Measurements from ENCODE around the gene DCLRE1B. TPM values are rescaled to one million over a fixed set of nuclear protein-coding genes. Genes with fewer than 3 reads are reported as not detected.
"Not testable (repeated sequence)": the region's sequence is repeated elsewhere in the genome, so short reads cannot be mapped to it uniquely, and the experiment has no call there.

DCLRE1B gene
- total RNA-seq, 1 experiment from 2014 or later = 6.9 TPM

GRCh38 chr1:113946678-113947387, 41.7 kb downstream of the DCLRE1B start:
- no peaks in the 10 kb centered on the region for H3K9me3 Mint-ChIP-seq (ENCODE audit: unreplicated experiment)
- no peaks in the 10 kb centered on the region for H3K27me3 ChIP-seq (replicated peaks; ENCODE audit: control insufficient read depth, insufficient read depth, low read length)
- BruUV-seq (replicated peaks) = no TSS peak
- DNase-seq = no peak
- H3K27ac Mint-ChIP-seq (ENCODE audit: unreplicated experiment) = no peak overlapping the region
- H3K4me3 Mint-ChIP-seq (ENCODE audit: unreplicated experiment) = no peak overlapping the region
- no peak for TF ChIP-seq CTCF (IDR thresholded peaks at IDR 0.05; ENCODE audit: insufficient read depth in 1 of 2, low read depth in 1 of 2, low read length in 1 of 2, severe bottlenecking in 1 of 2, unreplicated experiment in 1 of 2)
- H3K4me1 Mint-ChIP-seq (ENCODE audit: low read depth, unreplicated experiment) = peaks cover 17% of the 10 kb centered on the region
- peaks cover 19% of the 10 kb centered on the region for H3K36me3 Mint-ChIP-seq (ENCODE audit: insufficient read depth, unreplicated experiment)
- ChIA-PET CTCF (no interaction called here), POLR2A (interaction anchor here (0.6 kb wide), 1 partner anchor 202 kb away, joined by 3 read pairs; no protein-coding TSS in a partner anchor)
- peaks cover 30% of the 10 kb centered on the region for H3K4me1 ChIP-seq
- no peaks in the 10 kb centered on the region for H3K36me3 ChIP-seq (ENCODE audit: control insufficient read depth, insufficient read depth, low read length)
- no peaks in the 10 kb centered on the region for H3K9me3 ChIP-seq
- H3K27me3 Mint-ChIP-seq (ENCODE audit: insufficient read depth, unreplicated experiment) = no peaks in the 10 kb centered on the region
- intact Hi-C loops (cut with micrococcal nuclease; ENCODE audit: unreplicated experiment) = no loop called here
- no peak overlapping the region for H3K4me3 ChIP-seq (ENCODE audit: low read depth, low read length)

GRCh38 chr1:113947388-113948107, 42.4 kb downstream of the DCLRE1B start:
- H3K36me3 ChIP-seq (ENCODE audit: control insufficient read depth, insufficient read depth, low read length) = no peaks in the 10 kb centered on the region
- TF ChIP-seq CTCF (IDR thresholded peaks at IDR 0.05; ENCODE audit: insufficient read depth in 1 of 2, low read depth in 1 of 2, low read length in 1 of 2, severe bottlenecking in 1 of 2, unreplicated experiment in 1 of 2) = no peak
- H3K4me3 ChIP-seq (ENCODE audit: low read depth, low read length) = no peak overlapping the region
- Mint-ChIP-seq H3K27ac (ENCODE audit: unreplicated experiment) (no peak overlapping the region), H3K4me3 (ENCODE audit: unreplicated experiment) (no peak overlapping the region), H3K9me3 (ENCODE audit: unreplicated experiment) (no peaks in the 10 kb centered on the region), H3K4me1 (ENCODE audit: low read depth, unreplicated experiment) (peaks cover 17% of the 10 kb centered on the region), H3K36me3 (ENCODE audit: insufficient read depth, unreplicated experiment) (peaks cover 19% of the 10 kb centered on the region), H3K27me3 (ENCODE audit: insufficient read depth, unreplicated experiment) (no peaks in the 10 kb centered on the region)
- H3K9me3 ChIP-seq = no peaks in the 10 kb centered on the region
- no TSS peak for BruUV-seq (replicated peaks)
- ChIA-PET CTCF (no interaction called here), POLR2A (interaction anchor here (0.7 kb wide), 1 partner anchor 179 kb away, joined by 3 read pairs; no protein-coding TSS in a partner anchor)
- peaks cover 30% of the 10 kb centered on the region for H3K4me1 ChIP-seq
- H3K27me3 ChIP-seq (replicated peaks; ENCODE audit: control insufficient read depth, insufficient read depth, low read length) = no peaks in the 10 kb centered on the region
- no peak for DNase-seq
- intact Hi-C loops (cut with micrococcal nuclease; ENCODE audit: unreplicated experiment) = no loop called here

GRCh38 chr1:113948151-113948550, 43.0 kb downstream of the DCLRE1B start:
- H3K4me3 Mint-ChIP-seq (ENCODE audit: unreplicated experiment); H3K27ac Mint-ChIP-seq (ENCODE audit: unreplicated experiment); H3K9me3 ChIP-seq; intact Hi-C loops (cut with micrococcal nuclease; ENCODE audit: unreplicated experiment); H3K36me3 ChIP-seq (ENCODE audit: control insufficient read depth, insufficient read depth, low read length); H3K27me3 Mint-ChIP-seq (ENCODE audit: insufficient read depth, unreplicated experiment); H3K9me3 Mint-ChIP-seq (ENCODE audit: unreplicated experiment); H3K27me3 ChIP-seq (replicated peaks; ENCODE audit: control insufficient read depth, insufficient read depth, low read length); BruUV-seq (replicated peaks); DNase-seq; H3K4me3 ChIP-seq (ENCODE audit: low read depth, low read length): not testable (repeated sequence)
- POLR2A ChIA-PET = interaction anchor here (0.6 to 0.7 kb wide), 3 partner anchors 21 to 178 kb away, joined by 3 to 8 read pairs (median 5); no protein-coding TSS in a partner anchor
- Mint-ChIP-seq H3K36me3 (ENCODE audit: insufficient read depth, unreplicated experiment) (peaks cover 17% of the 10 kb centered on the region), H3K4me1 (ENCODE audit: low read depth, unreplicated experiment) (peaks cover 17% of the 10 kb centered on the region)
- peaks cover 30% of the 10 kb centered on the region for H3K4me1 ChIP-seq
- CTCF ChIA-PET = interaction anchor here (0.6 kb wide), 1 partner anchor 37 kb away, joined by 4 read pairs; no protein-coding TSS in a partner anchor

All from Caco-2 (cell line).